Measurements from ENCODE around the gene MAG. TPM values are rescaled to one million over a fixed set of nuclear protein-coding genes. Genes with fewer than 3 reads are reported as not detected.

MAG gene
- total RNA-seq, 1 donor from 2014 or later: not detected

- no peaks in the 10 kb centered on the region for H3K36me3 Mint-ChIP-seq (ENCODE audit: low read depth, unreplicated experiment)
- H3K27ac Mint-ChIP-seq (ENCODE audit: unreplicated experiment): no peak overlapping the region
- no peak overlapping the region for H3K4me3 Mint-ChIP-seq (ENCODE audit: unreplicated experiment)
- DNase-seq (ENCODE audit: low spot score): no peak
- H3K27me3 Mint-ChIP-seq (ENCODE audit: unreplicated experiment): peaks cover 4% of the 10 kb centered on the region
- TF ChIP-seq, protein P1, sequence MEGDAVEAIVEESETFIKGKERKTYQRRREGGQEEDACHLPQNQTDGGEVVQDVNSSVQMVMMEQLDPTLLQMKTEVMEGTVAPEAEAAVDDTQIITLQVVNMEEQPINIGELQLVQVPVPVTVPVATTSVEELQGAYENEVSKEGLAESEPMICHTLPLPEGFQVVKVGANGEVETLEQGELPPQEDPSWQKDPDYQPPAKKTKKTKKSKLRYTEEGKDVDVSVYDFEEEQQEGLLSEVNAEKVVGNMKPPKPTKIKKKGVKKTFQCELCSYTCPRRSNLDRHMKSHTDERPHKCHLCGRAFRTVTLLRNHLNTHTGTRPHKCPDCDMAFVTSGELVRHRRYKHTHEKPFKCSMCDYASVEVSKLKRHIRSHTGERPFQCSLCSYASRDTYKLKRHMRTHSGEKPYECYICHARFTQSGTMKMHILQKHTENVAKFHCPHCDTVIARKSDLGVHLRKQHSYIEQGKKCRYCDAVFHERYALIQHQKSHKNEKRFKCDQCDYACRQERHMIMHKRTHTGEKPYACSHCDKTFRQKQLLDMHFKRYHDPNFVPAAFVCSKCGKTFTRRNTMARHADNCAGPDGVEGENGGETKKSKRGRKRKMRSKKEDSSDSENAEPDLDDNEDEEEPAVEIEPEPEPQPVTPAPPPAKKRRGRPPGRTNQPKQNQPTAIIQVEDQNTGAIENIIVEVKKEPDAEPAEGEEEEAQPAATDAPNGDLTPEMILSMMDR (IDR thresholded peaks at IDR 0.05; ENCODE audit: unreplicated experiment): no peak
- H3K9me3 Mint-ChIP-seq (ENCODE audit: unreplicated experiment): no peaks in the 10 kb centered on the region
- peaks cover 7% of the 10 kb centered on the region for H3K4me1 Mint-ChIP-seq (ENCODE audit: unreplicated experiment)
Observed at GRCh38 chr19:35316560-35316959, 24.6 kb downstream of the MAG start.

DNA sequence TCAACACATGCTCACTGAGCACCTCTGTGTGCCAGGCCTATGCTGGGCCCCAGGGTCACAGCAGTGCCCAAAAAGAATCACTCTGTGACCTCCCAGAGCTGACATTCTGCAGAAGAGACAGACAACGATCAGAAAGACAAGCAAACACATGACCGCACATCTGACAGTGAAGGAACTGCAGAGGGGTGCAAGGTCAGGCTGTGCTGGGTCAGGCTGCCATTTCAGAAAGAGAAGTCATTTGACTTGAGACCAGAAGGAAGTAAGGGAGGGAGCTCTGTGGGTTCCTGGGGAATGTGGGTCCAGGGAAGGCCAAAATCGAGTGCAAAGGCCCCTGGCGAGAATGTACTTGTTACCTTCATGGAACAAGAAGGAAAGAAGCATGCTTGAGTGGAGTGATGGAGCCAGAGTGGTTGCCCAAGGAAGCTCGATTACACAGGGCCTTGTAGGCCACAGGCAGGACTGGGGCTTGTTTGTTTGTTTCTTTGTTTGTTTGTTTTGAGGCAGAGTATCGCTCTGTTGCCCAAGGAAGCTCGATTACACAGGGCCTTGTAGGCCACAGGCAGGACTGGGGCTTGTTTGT is 25.6 kb downstream of the MAG start:
- Mint-ChIP-seq H3K4me1 (ENCODE audit: unreplicated experiment) (peaks cover 7% of the 10 kb centered on the region), H3K27ac (ENCODE audit: unreplicated experiment) (no peak overlapping the region), H3K27me3 (ENCODE audit: unreplicated experiment) (peaks cover 8% of the 10 kb centered on the region), H3K36me3 (ENCODE audit: low read depth, unreplicated experiment) (no peaks in the 10 kb centered on the region), H3K4me3 (ENCODE audit: unreplicated experiment) (no peak overlapping the region), H3K9me3 (ENCODE audit: unreplicated experiment) (no peaks in the 10 kb centered on the region)
- TF ChIP-seq, protein P1 (IDR thresholded peaks at IDR 0.05; ENCODE audit: unreplicated experiment): no peak
- DNase-seq (ENCODE audit: low spot score): no peak

GRCh38 chr19:35318679-35319448 is 26.9 kb downstream of the MAG start:
- no peak for DNase-seq (ENCODE audit: low spot score)
- Mint-ChIP-seq H3K27me3 (ENCODE audit: unreplicated experiment) (peaks cover 5% of the 10 kb centered on the region), H3K4me1 (ENCODE audit: unreplicated experiment) (peaks cover 7% of the 10 kb centered on the region), H3K9me3 (ENCODE audit: unreplicated experiment) (no peaks in the 10 kb centered on the region), H3K4me3 (ENCODE audit: unreplicated experiment) (no peak overlapping the region), H3K36me3 (ENCODE audit: low read depth, unreplicated experiment) (no peaks in the 10 kb centered on the region), H3K27ac (ENCODE audit: unreplicated experiment) (no peak overlapping the region)
- TF ChIP-seq, protein P1 (IDR thresholded peaks at IDR 0.05; ENCODE audit: unreplicated experiment): no peak

DNA sequence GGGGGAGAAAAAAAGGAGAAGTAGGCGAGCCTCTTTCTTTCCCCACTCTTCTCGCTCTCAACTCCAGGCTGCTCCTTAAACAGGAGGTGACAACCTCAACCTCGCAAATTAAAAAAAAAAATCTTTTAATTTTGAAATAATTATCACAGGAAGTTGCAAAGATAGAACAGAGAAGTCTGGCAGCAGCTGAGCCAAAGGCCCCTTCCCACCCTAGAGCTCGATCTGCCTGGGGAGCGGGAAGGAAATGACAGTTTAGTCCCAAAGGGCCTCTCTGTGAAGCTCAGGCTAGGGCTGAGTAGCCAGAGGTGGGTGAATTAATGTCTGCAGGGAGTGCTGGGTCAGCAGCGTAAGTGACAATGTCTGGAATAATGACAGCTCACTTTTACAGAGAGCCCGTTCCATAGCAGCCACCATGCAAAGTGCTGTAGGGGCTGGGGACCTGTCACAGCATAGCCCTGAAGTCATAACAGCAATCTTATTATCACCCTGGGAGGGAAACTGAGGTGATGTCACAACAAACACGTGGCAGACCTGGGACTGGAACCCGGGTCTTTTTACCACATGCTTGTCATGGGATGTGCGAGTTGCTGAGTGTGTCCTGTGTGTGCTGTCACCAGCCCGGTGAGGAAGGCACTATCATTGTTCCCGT is 28.2 kb downstream of the MAG start:
- peaks cover 7% of the 10 kb centered on the region for H3K4me1 Mint-ChIP-seq (ENCODE audit: unreplicated experiment)
- peaks cover 5% of the 10 kb centered on the region for H3K27me3 Mint-ChIP-seq (ENCODE audit: unreplicated experiment)
- no peaks in the 10 kb centered on the region for H3K36me3 Mint-ChIP-seq (ENCODE audit: low read depth, unreplicated experiment)

More for the DNA sequence above, 28.2 kb downstream of the MAG start:
- H3K9me3 Mint-ChIP-seq (ENCODE audit: unreplicated experiment): no peaks in the 10 kb centered on the region
- H3K27ac Mint-ChIP-seq (ENCODE audit: unreplicated experiment): no peak overlapping the region
- DNase-seq (ENCODE audit: low spot score): no peak
- H3K4me3 Mint-ChIP-seq (ENCODE audit: unreplicated experiment): no peak overlapping the region
- TF ChIP-seq, protein P1 (IDR thresholded peaks at IDR 0.05; ENCODE audit: unreplicated experiment): no peak
